ENCODE measurements around the gene MYL12A.

DNA sequence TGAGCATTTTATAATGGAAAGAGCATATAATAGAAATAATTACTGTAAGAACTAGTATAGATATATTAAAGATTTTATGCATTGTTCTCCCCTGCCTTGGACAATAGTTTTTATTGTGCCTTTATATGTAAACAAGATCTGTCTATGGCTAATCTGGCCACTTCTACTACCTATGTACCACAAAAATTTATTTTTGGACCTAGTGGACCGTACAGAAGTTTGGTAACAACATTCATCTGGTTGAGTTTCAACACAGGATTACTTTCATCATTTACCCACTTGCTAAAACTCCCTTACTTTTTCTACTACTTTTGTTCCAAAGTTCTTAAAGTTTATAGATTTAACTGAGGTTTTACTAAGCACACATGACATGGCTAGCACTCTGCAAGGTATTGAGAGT is 14.6 kb upstream of the MYL12A start:
- TF ChIP-seq, protein P1, sequence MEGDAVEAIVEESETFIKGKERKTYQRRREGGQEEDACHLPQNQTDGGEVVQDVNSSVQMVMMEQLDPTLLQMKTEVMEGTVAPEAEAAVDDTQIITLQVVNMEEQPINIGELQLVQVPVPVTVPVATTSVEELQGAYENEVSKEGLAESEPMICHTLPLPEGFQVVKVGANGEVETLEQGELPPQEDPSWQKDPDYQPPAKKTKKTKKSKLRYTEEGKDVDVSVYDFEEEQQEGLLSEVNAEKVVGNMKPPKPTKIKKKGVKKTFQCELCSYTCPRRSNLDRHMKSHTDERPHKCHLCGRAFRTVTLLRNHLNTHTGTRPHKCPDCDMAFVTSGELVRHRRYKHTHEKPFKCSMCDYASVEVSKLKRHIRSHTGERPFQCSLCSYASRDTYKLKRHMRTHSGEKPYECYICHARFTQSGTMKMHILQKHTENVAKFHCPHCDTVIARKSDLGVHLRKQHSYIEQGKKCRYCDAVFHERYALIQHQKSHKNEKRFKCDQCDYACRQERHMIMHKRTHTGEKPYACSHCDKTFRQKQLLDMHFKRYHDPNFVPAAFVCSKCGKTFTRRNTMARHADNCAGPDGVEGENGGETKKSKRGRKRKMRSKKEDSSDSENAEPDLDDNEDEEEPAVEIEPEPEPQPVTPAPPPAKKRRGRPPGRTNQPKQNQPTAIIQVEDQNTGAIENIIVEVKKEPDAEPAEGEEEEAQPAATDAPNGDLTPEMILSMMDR (IDR thresholded peaks at IDR 0.05): no peak
- TF ChIP-seq POLR2A (IDR thresholded peaks at IDR 0.05): no peak
